ENCODE results near the gene GTF3C4. TPM values are rescaled to one million over a fixed set of nuclear protein-coding genes. Genes with fewer than 3 reads are reported as not detected.

GTF3C4 gene
- polyA plus RNA-seq, 2 of the 4 experiments (the other 2 are of a cell fraction), result 9.0 to 15.4 TPM

GRCh38 chr9:132647806-132648205 is 22.5 kb upstream of the GTF3C4 start (continued):
- TF ChIP-seq SMC3 (IDR thresholded peaks at IDR 0.05) (no peak), ZSCAN20 (CRISPR knock-in tag; IDR thresholded peaks at IDR 0.05) (no peak), KDM5A (IDR thresholded peaks at IDR 0.05) (no peak)

DNA sequence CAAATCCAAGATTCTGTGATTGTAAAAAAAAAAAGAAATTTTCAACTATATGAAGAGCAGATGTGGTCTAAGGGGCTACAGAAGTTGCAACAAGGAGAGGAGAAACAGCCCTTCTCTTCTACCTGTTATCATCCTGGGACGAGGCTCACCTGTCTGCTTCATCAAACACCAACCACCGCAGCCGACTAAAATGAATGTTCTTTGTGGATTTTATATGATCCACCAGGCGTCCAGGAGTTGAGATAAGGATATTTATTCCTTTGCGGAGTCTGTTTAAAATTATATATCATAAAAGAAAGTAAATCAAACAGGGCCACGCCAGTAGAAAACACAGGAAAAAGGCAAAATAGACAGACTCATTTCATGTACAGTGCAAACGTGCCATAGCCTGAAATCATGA is 22.0 kb upstream of the GTF3C4 start:
- CTCF ChIA-PET, result interaction anchor here (0.5 to 2.1 kb wide), 4 partner anchors 12 to 261 kb away, joined by 3 to 8 read pairs (median 5); no protein-coding TSS in a partner anchor
- TF ChIP-seq, protein P1, sequence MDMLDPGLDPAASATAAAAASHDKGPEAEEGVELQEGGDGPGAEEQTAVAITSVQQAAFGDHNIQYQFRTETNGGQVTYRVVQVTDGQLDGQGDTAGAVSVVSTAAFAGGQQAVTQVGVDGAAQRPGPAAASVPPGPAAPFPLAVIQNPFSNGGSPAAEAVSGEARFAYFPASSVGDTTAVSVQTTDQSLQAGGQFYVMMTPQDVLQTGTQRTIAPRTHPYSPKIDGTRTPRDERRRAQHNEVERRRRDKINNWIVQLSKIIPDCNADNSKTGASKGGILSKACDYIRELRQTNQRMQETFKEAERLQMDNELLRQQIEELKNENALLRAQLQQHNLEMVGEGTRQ (IDR thresholded peaks at IDR 0.05), result no peak
- TF ChIP-seq, protein P2, sequence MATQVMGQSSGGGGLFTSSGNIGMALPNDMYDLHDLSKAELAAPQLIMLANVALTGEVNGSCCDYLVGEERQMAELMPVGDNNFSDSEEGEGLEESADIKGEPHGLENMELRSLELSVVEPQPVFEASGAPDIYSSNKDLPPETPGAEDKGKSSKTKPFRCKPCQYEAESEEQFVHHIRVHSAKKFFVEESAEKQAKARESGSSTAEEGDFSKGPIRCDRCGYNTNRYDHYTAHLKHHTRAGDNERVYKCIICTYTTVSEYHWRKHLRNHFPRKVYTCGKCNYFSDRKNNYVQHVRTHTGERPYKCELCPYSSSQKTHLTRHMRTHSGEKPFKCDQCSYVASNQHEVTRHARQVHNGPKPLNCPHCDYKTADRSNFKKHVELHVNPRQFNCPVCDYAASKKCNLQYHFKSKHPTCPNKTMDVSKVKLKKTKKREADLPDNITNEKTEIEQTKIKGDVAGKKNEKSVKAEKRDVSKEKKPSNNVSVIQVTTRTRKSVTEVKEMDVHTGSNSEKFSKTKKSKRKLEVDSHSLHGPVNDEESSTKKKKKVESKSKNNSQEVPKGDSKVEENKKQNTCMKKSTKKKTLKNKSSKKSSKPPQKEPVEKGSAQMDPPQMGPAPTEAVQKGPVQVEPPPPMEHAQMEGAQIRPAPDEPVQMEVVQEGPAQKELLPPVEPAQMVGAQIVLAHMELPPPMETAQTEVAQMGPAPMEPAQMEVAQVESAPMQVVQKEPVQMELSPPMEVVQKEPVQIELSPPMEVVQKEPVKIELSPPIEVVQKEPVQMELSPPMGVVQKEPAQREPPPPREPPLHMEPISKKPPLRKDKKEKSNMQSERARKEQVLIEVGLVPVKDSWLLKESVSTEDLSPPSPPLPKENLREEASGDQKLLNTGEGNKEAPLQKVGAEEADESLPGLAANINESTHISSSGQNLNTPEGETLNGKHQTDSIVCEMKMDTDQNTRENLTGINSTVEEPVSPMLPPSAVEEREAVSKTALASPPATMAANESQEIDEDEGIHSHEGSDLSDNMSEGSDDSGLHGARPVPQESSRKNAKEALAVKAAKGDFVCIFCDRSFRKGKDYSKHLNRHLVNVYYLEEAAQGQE (IDR thresholded peaks at IDR 0.05), result no peak
- TF ChIP-seq, protein P3, sequence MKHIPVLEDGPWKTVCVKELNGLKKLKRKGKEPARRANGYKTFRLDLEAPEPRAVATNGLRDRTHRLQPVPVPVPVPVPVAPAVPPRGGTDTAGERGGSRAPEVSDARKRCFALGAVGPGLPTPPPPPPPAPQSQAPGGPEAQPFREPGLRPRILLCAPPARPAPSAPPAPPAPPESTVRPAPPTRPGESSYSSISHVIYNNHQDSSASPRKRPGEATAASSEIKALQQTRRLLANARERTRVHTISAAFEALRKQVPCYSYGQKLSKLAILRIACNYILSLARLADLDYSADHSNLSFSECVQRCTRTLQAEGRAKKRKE (CRISPR knock-in tag; IDR thresholded peaks at IDR 0.05; ENCODE audit: low read depth), result no peak
- no peaks in the 10 kb centered on the region for H3K4me1 ChIP-seq
- ATAC-seq, result no peak
- WGBS (ENCODE audit: missing lambda C conversion rate), result 88% methylated on average over 7 of the region's 7 CpGs
- H3K27ac ChIP-seq, result no peak overlapping the region
- POLR2A ChIA-PET, result interaction anchor here (0.9 kb wide), 1 partner anchor 22 kb away, joined by 4 read pairs; the partner anchor contains the start of genes DDX31 and GTF3C4
- H3K4me2 ChIP-seq, result no peak overlapping the region
- H3K9me3 ChIP-seq, result no peaks in the 10 kb centered on the region
- no peak for DNase-seq (ENCODE audit: low read depth in 1 of 2, low spot score in 1 of 2)
- no peak for FAIRE-seq
- H3K4me3 ChIP-seq, result no peak overlapping the region

GRCh38 chr9:132648685-132649084 is 21.6 kb upstream of the GTF3C4 start:
- DNase-seq (ENCODE audit: low read depth in 1 of 2, low spot score in 1 of 2) (no peak), FAIRE-seq (no peak), ATAC-seq (no peak)
- POLR2A ChIA-PET, result interaction anchor here (0.9 kb wide), 1 partner anchor 21 kb away, joined by 4 read pairs; the partner anchor contains the start of genes DDX31 and GTF3C4
- CTCF ChIA-PET, result interaction anchor here (0.5 to 2.1 kb wide), 6 partner anchors 9 to 260 kb away, joined by 3 to 8 read pairs (median 4); partner anchors contain the start of gene DDX31
- no peaks in the 10 kb centered on the region for H3K4me1 ChIP-seq
- TF ChIP-seq E2F6 (IDR thresholded peaks at IDR 0.05; ENCODE audit: borderline replicate concordance, low read depth) (no peak), ZC3H11A (IDR thresholded peaks at IDR 0.05) (no peak), HES2 (IDR thresholded peaks at IDR 0.05) (no peak), POLR2A (IDR thresholded peaks at IDR 0.05; ENCODE audit: low read length) (no peak), ZSCAN20 (CRISPR knock-in tag; IDR thresholded peaks at IDR 0.05) (no peak), EHF (CRISPR knock-in tag; IDR thresholded peaks at IDR 0.05) (no peak), RARB (CRISPR knock-in tag; IDR thresholded peaks at IDR 0.05) (no peak), JUNB (IDR thresholded peaks at IDR 0.05) (no peak), FOSB (CRISPR knock-in tag; IDR thresholded peaks at IDR 0.05) (no peak), ESRRA (IDR thresholded peaks at IDR 0.05; ENCODE audit: borderline replicate concordance, low read length) (no peak), JUN (IDR thresholded peaks at IDR 0.05) (no peak), TFCP2L1 (CRISPR knock-in tag; IDR thresholded peaks at IDR 0.05) (no peak), MYC (IDR thresholded peaks at IDR 0.05; ENCODE audit: borderline replicate concordance, low read length) (no peak), TP53 (CRISPR knock-in tag; IDR thresholded peaks at IDR 0.05) (no peak), NR3C1 (IDR thresholded peaks at IDR 0.05) (no peak), MAZ (IDR thresholded peaks at IDR 0.05; ENCODE audit: borderline replicate concordance, low read depth, low read length) (no peak)
- TF ChIP-seq, protein P4, sequence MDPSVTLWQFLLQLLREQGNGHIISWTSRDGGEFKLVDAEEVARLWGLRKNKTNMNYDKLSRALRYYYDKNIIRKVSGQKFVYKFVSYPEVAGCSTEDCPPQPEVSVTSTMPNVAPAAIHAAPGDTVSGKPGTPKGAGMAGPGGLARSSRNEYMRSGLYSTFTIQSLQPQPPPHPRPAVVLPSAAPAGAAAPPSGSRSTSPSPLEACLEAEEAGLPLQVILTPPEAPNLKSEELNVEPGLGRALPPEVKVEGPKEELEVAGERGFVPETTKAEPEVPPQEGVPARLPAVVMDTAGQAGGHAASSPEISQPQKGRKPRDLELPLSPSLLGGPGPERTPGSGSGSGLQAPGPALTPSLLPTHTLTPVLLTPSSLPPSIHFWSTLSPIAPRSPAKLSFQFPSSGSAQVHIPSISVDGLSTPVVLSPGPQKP (IDR thresholded peaks at IDR 0.05; ENCODE audit: low read depth, low read length), result no peak
- TF ChIP-seq, protein P1 (IDR thresholded peaks at IDR 0.05), result no peak
- TF ChIP-seq, protein P2 (IDR thresholded peaks at IDR 0.05), result no peak
- no peak overlapping the region for H3K27ac ChIP-seq
- 92% methylated on average over 3 of the region's 3 CpGs for WGBS (ENCODE audit: missing lambda C conversion rate)
- H3K9me3 ChIP-seq, result no peaks in the 10 kb centered on the region
- no peak overlapping the region for H3K4me3 ChIP-seq
- H3K4me2 ChIP-seq, result no peak overlapping the region
